Activated CD4-positive, CD25-positive, alpha-beta regulatory T cell treated with anti-CD3 and anti-CD28 coated beads, Interleukin-2, amount 50 U/mL, for 16 hours (primary cell): ENCODE measurements around the gene JARID2.

Source experiments
- DNase-seq: peaks from one replicate; pipeline ENCODE4 v3.0.0-alpha.2; 2020; ENCODE audit warnings: low read depth, low spot score

Gene JARID2

DNA sequence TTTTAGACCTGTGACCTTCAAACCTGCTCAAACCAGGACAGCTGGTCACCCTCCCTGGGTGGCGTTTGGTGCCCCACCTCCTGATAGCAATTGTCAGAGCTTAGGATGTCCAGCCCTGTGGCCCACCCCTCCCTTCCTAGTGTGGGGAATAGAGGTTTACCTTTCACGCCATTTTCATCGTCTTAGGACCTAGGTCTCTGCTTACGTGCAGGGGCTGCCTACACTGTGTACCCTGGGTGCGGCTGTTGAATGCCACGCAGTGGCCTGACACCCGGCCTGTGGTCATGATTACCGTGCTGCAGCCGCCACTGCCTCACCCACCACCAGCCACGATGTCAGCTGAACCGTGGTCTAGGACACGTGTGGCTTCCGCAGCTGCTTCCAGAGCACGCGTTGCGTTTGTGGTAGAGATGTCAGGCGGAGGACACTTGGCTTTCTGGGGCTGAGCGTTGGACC is 259.6 kb downstream of the JARID2 start:
- DNase-seq = no peak

- no peak for DNase-seq
These were observed 260.2 kb downstream of the JARID2 start for GRCh38 chr6:15506066-15506465.

GRCh38 chr6:15507221-15507620 is 261.4 kb downstream of the JARID2 start:
- no peak for DNase-seq

DNA sequence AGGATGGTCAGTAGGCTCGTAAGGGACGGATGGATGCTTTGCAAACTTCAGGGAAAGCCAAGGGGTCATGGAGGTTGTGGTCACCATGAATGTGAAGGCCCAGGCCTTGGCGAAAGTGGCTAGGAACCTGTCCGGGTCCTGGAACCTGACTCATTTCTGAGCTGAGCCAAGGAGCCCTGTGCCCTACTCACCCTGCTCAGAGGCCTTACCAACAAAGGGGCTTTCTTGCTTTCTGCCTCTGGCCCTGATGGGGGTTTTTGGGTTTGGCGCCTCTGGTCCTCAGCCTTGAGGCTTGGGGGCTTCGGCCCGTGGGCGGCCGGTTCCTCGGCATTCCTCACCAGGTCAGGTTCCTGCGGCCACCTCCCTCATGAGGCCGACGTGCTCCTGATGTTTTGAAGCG is 261.9 kb downstream of the JARID2 start:
- no peak for DNase-seq

GRCh38 chr6:15508441-15508871 is 262.6 kb downstream of the JARID2 start:
- no peak for DNase-seq

DNA sequence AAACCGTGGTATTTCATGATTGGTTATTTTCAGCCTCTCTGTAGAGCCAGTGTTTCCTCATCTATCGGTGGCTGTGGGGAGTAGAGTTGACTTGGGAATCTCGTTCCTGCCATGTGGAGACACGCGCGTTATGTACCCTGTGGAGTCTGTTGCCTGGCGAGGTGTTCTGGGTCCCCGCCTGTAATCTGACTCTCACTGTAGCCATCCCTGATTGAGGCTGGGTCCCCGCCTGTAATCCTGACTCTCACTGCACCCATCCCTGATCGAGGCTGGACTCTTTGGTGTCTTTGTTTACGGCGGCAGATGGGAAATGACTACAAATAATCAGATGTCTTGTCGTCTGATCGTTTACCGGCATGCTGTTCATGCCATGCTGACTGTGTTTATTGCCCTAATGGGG is 263.1 kb downstream of the JARID2 start:
- no peak for DNase-seq

GRCh38 chr6:15509335-15509933 is 263.6 kb downstream of the JARID2 start:
- DNase-seq = no peak

GRCh38 chr6:15510121-15510520 is 264.3 kb downstream of the JARID2 start:
- DNase-seq = no peak

- no peak for DNase-seq
These were observed 264.8 kb downstream of the JARID2 start for GRCh38 chr6:15510536-15511247.

- no peak for DNase-seq
These were observed 265.6 kb downstream of the JARID2 start for GRCh38 chr6:15511248-15512125.

GRCh38 chr6:15512126-15512525 is 266.3 kb downstream of the JARID2 start:
- DNase-seq = no peak

GRCh38 chr6:15512721-15513120 is 266.9 kb downstream of the JARID2 start:
- DNase-seq = no peak

DNA sequence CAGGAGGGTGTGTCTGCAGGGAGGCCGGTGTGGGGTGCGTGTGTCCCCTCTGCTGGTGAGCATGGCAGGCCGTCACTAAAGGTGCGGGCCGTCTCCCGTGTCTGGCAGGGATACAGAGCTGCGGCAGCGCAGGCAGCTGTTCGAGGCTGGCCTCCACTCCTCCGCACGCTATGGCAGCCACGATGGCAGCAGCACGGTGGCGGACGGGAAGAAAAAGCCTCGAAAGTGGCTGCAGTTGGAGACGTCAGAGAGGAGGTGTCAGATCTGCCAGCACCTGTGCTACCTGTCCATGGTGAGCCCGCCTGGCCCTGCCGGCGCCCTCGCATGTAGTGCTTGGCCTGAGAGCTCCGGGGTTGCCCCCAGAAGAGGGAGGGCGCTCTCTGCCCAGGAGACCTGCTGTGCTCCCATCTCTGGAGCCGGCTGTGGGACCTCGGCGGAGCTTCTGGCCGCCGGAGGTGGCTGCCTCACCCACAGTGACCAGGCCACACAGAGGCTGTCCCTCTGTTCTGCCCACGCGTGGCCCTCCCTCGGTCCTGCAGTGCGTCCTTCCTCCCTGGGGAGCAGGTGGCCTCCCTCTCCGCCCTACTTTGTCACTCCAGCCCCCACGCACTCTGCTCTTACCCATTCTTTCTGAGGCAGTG is 267.4 kb downstream of the JARID2 start:
- no peak for DNase-seq

DNA sequence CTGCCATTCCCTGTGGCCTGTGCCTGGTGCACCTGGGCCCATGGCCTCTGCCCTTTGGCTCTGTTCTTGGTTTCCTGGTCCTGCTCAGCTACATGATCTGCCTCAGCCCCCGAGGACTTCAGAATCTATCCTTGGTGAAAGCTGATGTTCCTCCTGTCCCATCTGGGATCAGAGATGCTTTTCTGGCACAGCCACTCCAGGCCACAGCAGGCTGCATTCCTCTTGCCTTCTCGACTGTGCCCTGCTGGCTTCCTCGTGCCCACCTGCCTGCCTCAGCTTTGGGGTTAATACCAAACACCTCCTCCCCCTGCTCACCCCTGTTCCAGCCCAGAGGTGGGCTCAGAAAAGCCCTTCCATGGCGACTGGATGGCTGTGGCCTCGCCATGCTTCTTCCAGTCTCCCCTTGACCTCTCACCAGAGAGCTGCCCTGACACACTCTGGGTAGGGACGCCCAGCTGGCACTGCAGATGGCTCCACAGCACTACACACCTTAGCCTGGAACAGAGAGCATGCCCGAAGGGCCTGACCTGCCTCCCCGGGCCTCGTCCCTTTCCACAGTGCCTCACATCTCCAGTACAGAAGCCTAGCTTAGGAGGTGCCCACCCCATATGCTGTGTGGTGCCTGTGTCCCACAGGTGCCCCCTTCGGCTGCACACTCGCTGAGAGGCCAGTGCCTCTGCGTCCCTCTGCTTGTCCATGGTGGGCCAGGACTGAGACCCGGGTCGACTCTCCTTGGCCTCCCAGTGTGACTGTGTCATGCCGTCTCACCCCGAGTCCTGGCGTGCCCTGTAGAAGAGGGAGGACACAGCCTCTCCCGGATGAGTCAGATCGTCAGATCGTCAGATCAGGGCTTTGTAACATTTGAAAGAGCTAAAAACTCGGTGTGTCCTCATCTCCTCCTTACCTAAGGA is 268.2 kb downstream of the JARID2 start:
- no peak for DNase-seq

DNA sequence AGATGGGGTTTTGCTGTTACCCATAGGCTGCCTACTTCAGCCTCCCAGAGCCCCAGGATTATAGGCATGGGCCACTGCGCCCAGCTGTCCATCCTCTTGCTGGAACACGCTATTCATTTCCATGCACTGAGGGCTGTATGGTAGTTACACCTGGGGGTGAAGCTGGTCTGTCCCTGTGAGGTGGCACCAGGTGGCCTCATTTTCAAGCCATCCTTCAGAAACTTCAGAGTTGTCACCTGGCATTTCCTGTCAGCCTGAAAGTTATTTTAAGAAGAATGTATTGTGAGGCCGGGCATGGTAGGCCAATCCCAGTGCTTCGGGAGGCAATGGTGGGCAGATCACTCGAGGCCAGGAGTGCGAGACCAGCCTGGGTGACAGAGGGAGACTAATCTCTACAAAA is 269.4 kb downstream of the JARID2 start:
- DNase-seq = no peak

GRCh38 chr6:15515660-15516375 is 269.9 kb downstream of the JARID2 start:
- DNase-seq = no peak

GRCh38 chr6:15516378-15516777 is 270.5 kb downstream of the JARID2 start:
- no peak for DNase-seq

- DNase-seq = no peak
These were observed 271.2 kb downstream of the JARID2 start for GRCh38 chr6:15516923-15517560.

DNA sequence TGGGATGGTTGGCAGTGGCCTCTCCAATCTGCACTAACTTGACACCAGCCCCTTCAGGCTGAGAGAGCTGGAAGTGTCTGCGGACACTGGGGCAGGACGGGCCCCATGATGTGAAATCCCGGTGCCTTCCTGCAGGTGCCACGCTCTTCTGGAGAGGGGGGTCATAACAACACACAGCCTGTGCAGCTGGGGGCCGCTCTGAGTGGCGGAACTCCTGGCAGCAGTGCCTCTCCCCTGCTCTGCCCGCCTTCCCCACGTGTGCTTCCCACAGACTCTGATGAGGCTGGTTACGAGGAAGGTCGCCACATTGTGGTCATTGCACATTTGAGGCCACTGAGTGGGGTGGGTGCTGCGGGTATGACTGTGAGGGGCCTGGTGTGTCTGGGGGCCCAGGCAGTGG is 271.7 kb downstream of the JARID2 start:
- no peak for DNase-seq

GRCh38 chr6:15518057-15518456 is 272.2 kb downstream of the JARID2 start:
- DNase-seq = no peak
